HepG2 (cell line): ENCODE data around the gene PPHLN1. TPM values are rescaled to one million over a fixed set of nuclear protein-coding genes. Genes with fewer than 3 reads are reported as not detected.

ENCODE experiments used
- ARID5B ChIP-seq: IDR thresholded peaks from 2 replicates; pipeline ENCODE4 v1.4.0; 2020; ENCODE audit warnings: mild to moderate bottlenecking, missing genetic modification reagents
- BCL3 ChIP-seq: sonication (generic); formaldehyde crosslinking; IDR thresholded peaks from 2 replicates; pipeline ENCODE4 v1.5.1; 2020; ENCODE audit warnings: mild to moderate bottlenecking, missing genetic modification reagents, moderate library complexity
- FOXC1 ChIP-seq: sonication (generic); formaldehyde crosslinking; IDR thresholded peaks from 2 replicates; pipeline ENCODE4 v1.8.0; 2022; ENCODE audit warnings: mild to moderate bottlenecking, missing genetic modification reagents, borderline replicate concordance
- GABPB1 ChIP-seq: IDR thresholded peaks from 2 replicates; pipeline ENCODE4 v1.6.1; 2016; ENCODE audit warnings: mild to moderate bottlenecking, missing genetic modification reagents, moderate library complexity, missing compliant biosample characterization
- HDAC1 ChIP-seq: sonication (generic); formaldehyde crosslinking; IDR thresholded peaks from 2 replicates; pipeline ENCODE4 v1.5.1; 2020; ENCODE audit warnings: mild to moderate bottlenecking, missing genetic modification reagents
- IKZF4 ChIP-seq: sonication (generic); formaldehyde crosslinking; IDR thresholded peaks from 2 replicates; pipeline ENCODE4 v1.5.1; 2020; ENCODE audit warnings: borderline replicate concordance, mild to moderate bottlenecking, low read depth, missing genetic modification reagents; ENCODE audit errors: not compliant biosample characterization
- IKZF5 ChIP-seq: IDR thresholded peaks from 2 replicates; pipeline ENCODE4 v1.6.1; 2018; ENCODE audit warnings: missing genetic modification reagents, mild to moderate bottlenecking, missing compliant biosample characterization
- KDM3A ChIP-seq: IDR thresholded peaks from 2 replicates; pipeline ENCODE4 v1.6.1; 2018; ENCODE audit warnings: low read depth, missing compliant biosample characterization
- MTF1 ChIP-seq: sonication (generic); formaldehyde crosslinking; IDR thresholded peaks from 2 replicates; pipeline ENCODE4 v1.5.0; 2020; ENCODE audit warnings: missing genetic modification reagents
- NRL ChIP-seq: sonication (generic); formaldehyde crosslinking; IDR thresholded peaks from 2 replicates; pipeline ENCODE4 v1.5.0; 2020; ENCODE audit warnings: missing genetic modification reagents, mild to moderate bottlenecking, moderate library complexity, borderline replicate concordance
- RFXANK ChIP-seq: IDR thresholded peaks from 2 replicates; pipeline ENCODE4 v1.6.1; 2016
- RFXAP ChIP-seq: sonication (generic); formaldehyde crosslinking; IDR thresholded peaks from 2 replicates; pipeline ENCODE4 v1.4.0; 2020; ENCODE audit warnings: missing genetic modification reagents, borderline replicate concordance
- RNF2 ChIP-seq: fragments of 450-650 bp; conservative IDR thresholded peaks from 2 replicates; pipeline ENCODE4 v1.6.1; 2016; ENCODE audit warnings: low read depth
- ZNF24 ChIP-seq: fragments of 450-650 bp; IDR thresholded peaks from 2 replicates; pipeline ENCODE4 v1.6.1; 2017; ENCODE audit warnings: antibody characterized with exemption, mild to moderate bottlenecking
- ZNF331 ChIP-seq: sonication (generic); formaldehyde crosslinking; IDR thresholded peaks from 2 replicates; pipeline ENCODE4 v1.4.0; 2020; ENCODE audit warnings: missing genetic modification reagents
- ZNF501 ChIP-seq: sonication (generic); formaldehyde crosslinking; IDR thresholded peaks from 2 replicates; pipeline ENCODE4 v1.5.1; 2020; ENCODE audit warnings: mild to moderate bottlenecking, moderate library complexity, missing genetic modification reagents
- ZNF547 ChIP-seq: sonication (generic); formaldehyde crosslinking; IDR thresholded peaks from 2 replicates; pipeline ENCODE4 v1.5.1; 2020; ENCODE audit warnings: mild to moderate bottlenecking, missing genetic modification reagents
- ZNF562 ChIP-seq: sonication (generic); formaldehyde crosslinking; IDR thresholded peaks from 2 replicates; pipeline ENCODE4 v1.8.0; 2022; ENCODE audit warnings: missing genetic modification reagents, borderline replicate concordance
- ZNF564 ChIP-seq: sonication (generic); formaldehyde crosslinking; IDR thresholded peaks from 2 replicates; pipeline ENCODE4 v1.8.1; 2023; ENCODE audit warnings: mild to moderate bottlenecking, missing genetic modification reagents
- ZNF574 ChIP-seq: sonication (generic); formaldehyde crosslinking; IDR thresholded peaks from 2 replicates; pipeline ENCODE4 v1.4.0; 2020; ENCODE audit warnings: missing genetic modification reagents
- ZNF780A ChIP-seq: sonication (generic); formaldehyde crosslinking; IDR thresholded peaks from 2 replicates; pipeline ENCODE4 v1.8.0; 2022; ENCODE audit warnings: mild to moderate bottlenecking, missing genetic modification reagents, moderate library complexity
- polyA plus RNA-seq, 8 experiments: library from polyadenylated mRNA; depleted of rRNA in 3 of 8; stranded (reverse) in 7 of 8; unstranded in 1 of 8; fragments of >200 nt; fragmentation: Illumina TruSeq in 4 of 8; extraction: Trizol in 4 of 8; gene quantifications; 2 replicates each; pipeline versions ENCODE4 v1.2.1 to v1.2.3, GENCODE V29; 2011 to 2016; ENCODE audit warnings: low read depth in 4 of 8, missing spikeins in 1 of 8, mixed read lengths in 1 of 8; ENCODE audit not compliant: insufficient read depth in 1 of 8
- total RNA-seq, 5 experiments: library from RNA; depleted of rRNA; stranded (reverse); fragments of >200 nt; fragmentation: Illumina TruSeq; extraction: Trizol; gene quantifications; 2 replicates each; pipeline ENCODE4 v1.2.3, GENCODE V29; 2016; ENCODE audit warnings: low read depth in 1 of 5

Gene PPHLN1
- total and polyA plus RNA-seq, 2 of the 13 experiments (the other 11 are each of a cell fraction or from before 2014, with no cell fraction given) = 43.4 to 66.0 TPM

GRCh38 chr12:42482748-42483520 lies 157.0 kb downstream of the PPHLN1 start (continued):
- TF ChIP-seq IKZF5 (CRISPR knock-in tag) (no peak), ZNF564 (CRISPR knock-in tag) (0 out of 2 replicates have a peak, but pooled peaks have one; percentile 15), IKZF4 (CRISPR knock-in tag) (no peak), GABPB1 (CRISPR knock-in tag) (peak; percentile 22; the same call in 1 of the 2 replicates), ZNF547 (0 out of 2 replicates have a peak, but pooled peaks have one; percentile 24), RNF2 (peak; percentile 53; the same call in 1 of the 2 replicates), RFXANK (CRISPR knock-in tag) (no peak), ZNF24 (no peak), ARID5B (CRISPR knock-in tag) (0 out of 2 replicates have a peak, but pooled peaks have one; percentile 16), ZNF501 (peak; percentile 58), ZNF331 (CRISPR knock-in tag) (peak; percentile 35; the same call in 1 of the 2 replicates), KDM3A (CRISPR knock-in tag) (peak; percentile 51; the same call in 1 of the 2 replicates), ZNF562 (CRISPR knock-in tag) (no peak), RFXAP (CRISPR knock-in tag) (no peak), NRL (no peak), ZNF780A (CRISPR knock-in tag) (no peak), FOXC1 (no peak), MTF1 (CRISPR knock-in tag) (no peak), BCL3 (CRISPR knock-in tag) (0 out of 2 replicates have a peak, but pooled peaks have one; percentile 40), HDAC1 (CRISPR knock-in tag) (peak; percentile 59), ZNF574 (peak; percentile 46; the same call in 1 of the 2 replicates)
